Parathyroid adenoma (tissue), 2 donors: Measurements from ENCODE around the gene TMEM106B.

Experiments used
- H2AFZ ChIP-seq: fragments of 300-600 bp; sonication (generic); one replicate; pipeline ENCODE4 v1.7.0; 2017; ENCODE audit warnings: antibody characterized with exemption, mild to moderate bottlenecking
- H3K27ac ChIP-seq: fragments of 300-600 bp; sonication (generic); one replicate; pipeline ENCODE4 v1.7.0; 2017
- H3K27me3 ChIP-seq: fragments of 300-600 bp; sonication (generic); one replicate; pipeline ENCODE4 v1.7.0; 2017; ENCODE audit warnings: low read length; ENCODE audit not compliant: control insufficient read depth, insufficient read depth
- H3K36me3 ChIP-seq: fragments of 300-600 bp; sonication (generic); one replicate; pipeline ENCODE4 v1.7.0; 2017; ENCODE audit warnings: low read length; ENCODE audit not compliant: control insufficient read depth, insufficient read depth
- H3K4me1 ChIP-seq: fragments of 300-600 bp; sonication (generic); one replicate; pipeline ENCODE4 v1.7.0; 2017; ENCODE audit warnings: control low read depth
- H3K4me2 ChIP-seq: fragments of 300-600 bp; sonication (generic); one replicate; pipeline ENCODE4 v1.7.0; 2017; ENCODE audit warnings: low read length
- H3K4me3 ChIP-seq: fragments of 300-600 bp; sonication (generic); one replicate; pipeline ENCODE4 v1.7.0; 2017; ENCODE audit warnings: low read depth, low read length
- H3K79me2 ChIP-seq: fragments of 300-600 bp; sonication (generic); one replicate; pipeline ENCODE4 v1.7.0; 2017; ENCODE audit warnings: control low read depth
- H3K9ac ChIP-seq: fragments of 300-600 bp; sonication (generic); one replicate; pipeline ENCODE4 v1.7.0; 2017; ENCODE audit warnings: mild to moderate bottlenecking
- H3K9me3 ChIP-seq: fragments of 300-600 bp; sonication (generic); one replicate; pipeline ENCODE4 v1.7.0; 2017; ENCODE audit warnings: low read length; ENCODE audit not compliant: control insufficient read depth
- CTCF ChIP-seq: fragments of 300-600 bp; sonication (generic); IDR thresholded peaks from one replicate; pipeline ENCODE4 v1.7.0; 2017; ENCODE audit warnings: antibody characterized with exemption, mild to moderate bottlenecking
- donor health status: primary hyperparathyroidism.

Gene TMEM106B

DNA sequence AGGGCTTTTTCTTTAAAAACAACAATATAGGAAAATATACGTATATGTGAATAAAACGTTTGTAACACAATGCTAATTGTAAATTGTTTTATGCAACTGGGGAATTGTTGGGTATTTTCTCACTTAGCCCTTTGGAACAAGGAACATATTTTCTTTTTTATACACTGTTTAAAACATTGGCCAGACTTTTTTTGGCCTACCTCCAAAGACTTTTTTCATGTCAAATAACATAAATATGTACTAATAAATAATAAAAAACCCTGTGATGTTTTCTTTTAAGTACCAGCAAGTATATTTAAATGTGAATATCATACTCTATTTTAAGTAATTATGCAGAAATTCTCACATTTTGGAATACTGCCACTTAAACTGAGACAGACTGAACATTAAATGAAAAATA is 15.7 kb downstream of the TMEM106B start:
- Histone ChIP-seq H3K9me3 (no peaks in the 10 kb centered on the region), H3K4me1 (no peaks in the 10 kb centered on the region), H3K27ac (no peak overlapping the region), H3K79me2 (no peaks in the 10 kb centered on the region), H2AFZ (no peak overlapping the region), H3K4me2 (no peak overlapping the region), H3K4me3 (no peak overlapping the region), H3K36me3 (no peaks in the 10 kb centered on the region), H3K27me3 (no peaks in the 10 kb centered on the region), H3K9ac (no peak overlapping the region)
- no peak for TF ChIP-seq CTCF

- Histone ChIP-seq H3K27me3 (no peaks in the 10 kb centered on the region), H3K4me2 (no peak overlapping the region), H2AFZ (no peak overlapping the region), H3K27ac (no peak overlapping the region), H3K9me3 (no peaks in the 10 kb centered on the region), H3K79me2 (no peaks in the 10 kb centered on the region), H3K36me3 (no peaks in the 10 kb centered on the region), H3K4me1 (no peaks in the 10 kb centered on the region), H3K4me3 (no peak overlapping the region), H3K9ac (no peak overlapping the region)
- TF ChIP-seq CTCF = no peak
Observed at GRCh38 chr7:12228024-12228423, 16.9 kb downstream of the TMEM106B start.

DNA sequence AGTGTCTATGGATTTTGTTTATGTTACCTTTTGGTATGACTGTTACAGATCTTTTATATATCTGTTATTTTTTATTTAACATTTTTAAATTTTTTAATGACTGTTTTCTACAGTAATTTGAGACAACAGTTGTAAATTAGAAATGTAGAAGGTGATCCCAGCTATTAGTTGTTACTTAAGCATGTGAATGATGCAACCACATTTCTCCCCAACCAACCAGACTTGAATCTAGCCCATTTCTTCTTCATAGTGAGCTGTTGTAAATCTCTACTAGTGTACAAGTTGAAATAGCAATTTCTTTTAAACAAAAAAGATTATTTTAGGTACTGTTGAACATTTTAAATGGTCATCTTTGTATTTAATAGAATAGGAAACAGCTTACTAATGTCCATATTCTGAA is 18.0 kb downstream of the TMEM106B start:
- Histone ChIP-seq H3K4me2 (no peak overlapping the region), H2AFZ (no peak overlapping the region), H3K79me2 (no peaks in the 10 kb centered on the region), H3K9ac (no peak overlapping the region), H3K27me3 (no peaks in the 10 kb centered on the region), H3K4me3 (no peak overlapping the region), H3K36me3 (no peaks in the 10 kb centered on the region), H3K4me1 (no peaks in the 10 kb centered on the region), H3K27ac (no peak overlapping the region), H3K9me3 (no peaks in the 10 kb centered on the region)
- TF ChIP-seq CTCF = no peak

GRCh38 chr7:12231097-12231496 is 20.0 kb downstream of the TMEM106B start:
- no peak for TF ChIP-seq CTCF
- no peak overlapping the region for H2AFZ ChIP-seq
- H3K4me3 ChIP-seq = no peak overlapping the region
- no peaks in the 10 kb centered on the region for H3K27me3 ChIP-seq
- H3K4me2 ChIP-seq = no peak overlapping the region
- H3K79me2 ChIP-seq = no peaks in the 10 kb centered on the region
- H3K27ac ChIP-seq = no peak overlapping the region
- no peaks in the 10 kb centered on the region for H3K36me3 ChIP-seq
- H3K9ac ChIP-seq = no peak overlapping the region
- H3K4me1 ChIP-seq = no peaks in the 10 kb centered on the region
- H3K9me3 ChIP-seq = no peaks in the 10 kb centered on the region

- Histone ChIP-seq H3K79me2 (no peaks in the 10 kb centered on the region), H3K4me2 (no peak overlapping the region), H2AFZ (no peak overlapping the region), H3K4me3 (no peak overlapping the region), H3K9ac (no peak overlapping the region), H3K4me1 (no peaks in the 10 kb centered on the region), H3K9me3 (no peaks in the 10 kb centered on the region), H3K27ac (no peak overlapping the region), H3K27me3 (no peaks in the 10 kb centered on the region), H3K36me3 (no peaks in the 10 kb centered on the region)
- no peak for TF ChIP-seq CTCF
Observed at GRCh38 chr7:12233175-12233574, 22.1 kb downstream of the TMEM106B start.
